K562 (cell line): Measurements from ENCODE around the gene SLC39A5. TPM values are rescaled to one million over a fixed set of nuclear protein-coding genes. Genes with fewer than 3 reads are reported as not detected.
A peak's percentile ranks its signal among the peaks of the same experiment; 100 is the strongest.

Experiments
- BACH1 ChIP-seq: fragments of 200-800 bp; sonication (Bioruptor generic); IDR thresholded peaks from 2 replicates; pipeline ENCODE4 v1.6.1; 2016; ENCODE audit warnings: missing genetic modification characterization, missing compliant biosample characterization
- HDAC6 ChIP-seq: IDR thresholded peaks from 2 replicates; pipeline ENCODE4 v1.6.1; 2012; ENCODE audit warnings: low read depth, mild to moderate bottlenecking, control low read depth, inconsistent platforms, low read length, moderate library complexity
- HNRNPUL1 ChIP-seq: fragments of 200-400 bp; formaldehyde crosslinking; IDR thresholded peaks from 2 replicates; pipeline ENCODE4 v1.6.1; 2017; ENCODE audit warnings: low read length
- KDM1A ChIP-seq, 2 experiments: fragments of 450-650 bp; IDR thresholded peaks; 2 replicates each; pipeline ENCODE4 v1.6.1; 2016; ENCODE audit warnings: mild to moderate bottlenecking in 2 of 2
- MEIS2 ChIP-seq: fragments of 450-650 bp; IDR thresholded peaks from 2 replicates; pipeline ENCODE4 v1.6.1; 2014; ENCODE audit warnings: mild to moderate bottlenecking; ENCODE audit not compliant: partially characterized antibody
- NCOA2 ChIP-seq, 2 experiments: fragments of 450-650 bp; IDR thresholded peaks; 2 replicates each; pipeline ENCODE4 v1.6.1; 2018; ENCODE audit warnings: mild to moderate bottlenecking in 2 of 2, moderate library complexity in 1 of 2; ENCODE audit not compliant: partially characterized antibody in 2 of 2
- PML ChIP-seq: IDR thresholded peaks from 2 replicates; pipeline ENCODE4 v1.6.1; 2012; ENCODE audit warnings: low read length, inconsistent platforms
- SLC30A9 ChIP-seq: fragments of 250-450 bp; sonication (Bioruptor Pico); IDR thresholded peaks from 2 replicates; pipeline ENCODE4 v1.8.0; 2022; ENCODE audit warnings: mild to moderate bottlenecking, moderate library complexity
- SNIP1 ChIP-seq: fragments of 450-650 bp; IDR thresholded peaks from 2 replicates; pipeline ENCODE4 v1.7.1; 2017; ENCODE audit warnings: low read depth, mild to moderate bottlenecking
- STAT5B ChIP-seq: fragments of 250-450 bp; sonication (Bioruptor Pico); IDR thresholded peaks from 2 replicates; pipeline ENCODE4 v1.8.0; 2021; ENCODE audit warnings: mild to moderate bottlenecking, inconsistent platforms
- TARDBP ChIP-seq: fragments of 450-650 bp; IDR thresholded peaks from 2 replicates; pipeline ENCODE4 v1.6.1; 2016
- TBP ChIP-seq: optimal IDR thresholded peaks from 2 replicates; pipeline ENCODE3; 2011; ENCODE audit warnings: low read depth, low read length, improper control_type of control experiment
- ZBTB17 ChIP-seq: fragments of 450-650 bp; formaldehyde crosslinking; IDR thresholded peaks from 2 replicates; pipeline ENCODE4 v1.4.0; 2020; ENCODE audit warnings: mild to moderate bottlenecking
- ZC3H8 ChIP-seq: fragments of 450-650 bp; IDR thresholded peaks from 2 replicates; pipeline ENCODE4 v1.6.1; 2017
- ZEB2 ChIP-seq: fragments of 450-650 bp; IDR thresholded peaks from 2 replicates; pipeline ENCODE4 v1.6.1; 2016
- ZNF121 ChIP-seq: sonication (generic); formaldehyde crosslinking; conservative IDR thresholded peaks from 2 replicates; pipeline ENCODE4 v1.8.0; 2022; ENCODE audit warnings: missing genetic modification reagents
- ZNF324 ChIP-seq: fragments of 250-450 bp; sonication (Bioruptor Pico); IDR thresholded peaks from 2 replicates; pipeline ENCODE4 v1.4.0; 2020; ENCODE audit warnings: mild to moderate bottlenecking
- ZNF589 ChIP-seq: fragments of 200-800 bp; sonication (Bioruptor generic); IDR thresholded peaks from 2 replicates; pipeline ENCODE4 v1.6.1; 2016; ENCODE audit warnings: low read depth, missing genetic modification characterization, missing compliant biosample characterization
- ZNF778 ChIP-seq: fragments of 450-650 bp; formaldehyde crosslinking; IDR thresholded peaks from 2 replicates; pipeline ENCODE4 v1.4.0; 2020; ENCODE audit warnings: mild to moderate bottlenecking, moderate library complexity
- ZSCAN29 ChIP-seq: fragments of 450-650 bp; IDR thresholded peaks from 2 replicates; pipeline ENCODE4 v1.6.1; 2017
- polyA plus RNA-seq, 8 experiments: library from polyadenylated mRNA; depleted of rRNA in 4 of 8; stranded (reverse) in 5 of 8; unstranded in 3 of 8; fragments of >200 nt; fragmentation: Nextera tagmentation in 2 of 8; fragmentation: Illumina TruSeq in 1 of 8; extraction: Ambion mirVana in 2 of 8; extraction: Trizol in 1 of 8; gene quantifications; 2 replicates each; pipeline versions ENCODE4 v1.2.1 to v1.2.3, GENCODE V29; 2011 to 2014; ENCODE audit warnings: inconsistent platforms in 1 of 8, missing spikeins in 1 of 8
- total RNA-seq, 7 experiments: library from RNA; depleted of rRNA in 6 of 7; stranded (reverse); fragments of >200 nt in 6 of 7; fragmentation: Illumina TruSeq in 2 of 7; extraction: Trizol in 2 of 7; gene quantifications; 2 replicates each; pipeline versions ENCODE4 v1.2.1 to v1.2.3, GENCODE V29; 2011 to 2021; ENCODE audit warnings: low replicate concordance in 1 of 7
- TF ChIP-seq, protein P1 (sequence below): sonication (generic); formaldehyde crosslinking; IDR thresholded peaks from 2 replicates; pipeline ENCODE4 v1.8.0; 2022; ENCODE audit warnings: mild to moderate bottlenecking, missing genetic modification reagents
- TF ChIP-seq, protein P2 (sequence below): sonication (generic); formaldehyde crosslinking; IDR thresholded peaks from 2 replicates; pipeline ENCODE4 v1.8.1; 2023; ENCODE audit warnings: mild to moderate bottlenecking, missing genetic modification reagents
- TF ChIP-seq, protein P3 (sequence below), 2 experiments: IDR thresholded peaks; 2 replicates each; pipeline ENCODE4 v1.6.1; 2011; ENCODE audit warnings: borderline replicate concordance in 1 of 2, control low read depth in 1 of 2, low read depth in 1 of 2, low read length in 1 of 2, mild to moderate bottlenecking in 1 of 2, mixed read lengths in 1 of 2, moderate library complexity in 1 of 2; ENCODE audit not compliant: insufficient read depth in 1 of 2, insufficient read length in 1 of 2, poor library complexity in 1 of 2, severe bottlenecking in 1 of 2; ENCODE audit errors: extremely low read depth in 1 of 2

Gene SLC39A5
- total and polyA plus RNA-seq, 9 of the 15 experiments (the other 6 are each of a cell fraction or from before 2014, with no cell fraction given), result 0.08 to 0.10 TPM; not detected in 7

DNA sequence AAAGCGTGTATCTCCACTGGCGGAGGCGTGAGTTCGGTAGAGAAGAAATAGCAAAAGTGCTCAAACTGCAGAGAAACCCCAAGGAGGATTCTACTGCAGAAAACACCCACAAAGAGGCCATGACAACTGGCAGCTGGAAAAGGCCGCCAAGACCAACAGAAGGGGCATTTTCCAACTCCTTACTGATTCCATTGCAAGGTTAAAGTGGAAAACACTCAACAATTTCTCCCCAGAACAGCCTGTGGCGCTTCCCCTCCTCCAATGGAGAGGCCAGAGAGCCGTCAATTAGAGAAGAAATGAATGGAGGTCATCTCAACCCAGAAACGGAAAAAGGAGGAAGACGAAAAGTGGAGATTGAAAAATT is 29.0 kb downstream of the SLC39A5 start (continued):
- TF ChIP-seq, protein P1, sequence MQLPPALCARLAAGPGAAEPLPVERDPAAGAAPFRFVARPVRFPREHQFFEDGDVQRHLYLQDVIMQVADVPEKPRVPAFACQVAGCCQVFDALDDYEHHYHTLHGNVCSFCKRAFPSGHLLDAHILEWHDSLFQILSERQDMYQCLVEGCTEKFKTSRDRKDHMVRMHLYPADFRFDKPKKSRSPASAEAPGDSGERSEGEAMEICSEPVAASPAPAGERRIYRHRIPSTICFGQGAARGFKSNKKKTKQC (CRISPR knock-in tag), result no peak
- TF ChIP-seq TARDBP, result no peak
- TF ChIP-seq ZSCAN29, result no peak
- no peak for TF ChIP-seq PML
- no peak for TF ChIP-seq ZNF324
- TF ChIP-seq NCOA2 (IDR thresholded peaks at IDR 0.05; ENCODE audit: partially characterized antibody in 2 of 2), result no peak
- TF ChIP-seq ZBTB17 (CRISPR knock-in tag), result no peak
- no peak for TF ChIP-seq HNRNPUL1
- no peak for TF ChIP-seq SNIP1
- no peak for TF ChIP-seq KDM1A (IDR thresholded peaks at IDR 0.05)
- TF ChIP-seq, protein P2, sequence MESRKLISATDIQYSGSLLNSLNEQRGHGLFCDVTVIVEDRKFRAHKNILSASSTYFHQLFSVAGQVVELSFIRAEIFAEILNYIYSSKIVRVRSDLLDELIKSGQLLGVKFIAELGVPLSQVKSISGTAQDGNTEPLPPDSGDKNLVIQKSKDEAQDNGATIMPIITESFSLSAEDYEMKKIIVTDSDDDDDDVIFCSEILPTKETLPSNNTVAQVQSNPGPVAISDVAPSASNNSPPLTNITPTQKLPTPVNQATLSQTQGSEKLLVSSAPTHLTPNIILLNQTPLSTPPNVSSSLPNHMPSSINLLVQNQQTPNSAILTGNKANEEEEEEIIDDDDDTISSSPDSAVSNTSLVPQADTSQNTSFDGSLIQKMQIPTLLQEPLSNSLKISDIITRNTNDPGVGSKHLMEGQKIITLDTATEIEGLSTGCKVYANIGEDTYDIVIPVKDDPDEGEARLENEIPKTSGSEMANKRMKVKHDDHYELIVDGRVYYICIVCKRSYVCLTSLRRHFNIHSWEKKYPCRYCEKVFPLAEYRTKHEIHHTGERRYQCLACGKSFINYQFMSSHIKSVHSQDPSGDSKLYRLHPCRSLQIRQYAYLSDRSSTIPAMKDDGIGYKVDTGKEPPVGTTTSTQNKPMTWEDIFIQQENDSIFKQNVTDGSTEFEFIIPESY (CRISPR knock-in tag), result 0 out of 2 replicates have a peak, but pooled peaks have one; percentile 7
- TF ChIP-seq MEIS2, result no peak
- TF ChIP-seq SLC30A9 (CRISPR knock-in tag), result no peak
- TF ChIP-seq ZC3H8, result no peak
- TF ChIP-seq ZEB2, result no peak
- TF ChIP-seq ZNF121 (CRISPR knock-in tag), result no peak
- no peak for TF ChIP-seq ZNF778
- no peak for TF ChIP-seq HDAC6
- TF ChIP-seq, protein P3, sequence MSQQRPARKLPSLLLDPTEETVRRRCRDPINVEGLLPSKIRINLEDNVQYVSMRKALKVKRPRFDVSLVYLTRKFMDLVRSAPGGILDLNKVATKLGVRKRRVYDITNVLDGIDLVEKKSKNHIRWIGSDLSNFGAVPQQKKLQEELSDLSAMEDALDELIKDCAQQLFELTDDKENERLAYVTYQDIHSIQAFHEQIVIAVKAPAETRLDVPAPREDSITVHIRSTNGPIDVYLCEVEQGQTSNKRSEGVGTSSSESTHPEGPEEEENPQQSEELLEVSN (IDR thresholded peaks at IDR 0.05; ENCODE audit: borderline replicate concordance in 1 of 2, extremely low read depth in 1 of 2, insufficient read depth in 1 of 2, insufficient read length in 1 of 2, low read depth in 1 of 2, low read length in 1 of 2, poor library complexity in 1 of 2, severe bottlenecking in 1 of 2), result no peak
- no peak for TF ChIP-seq ZNF589
- no peak for TF ChIP-seq BACH1
- no peak for TF ChIP-seq STAT5B
- no peak for TF ChIP-seq TBP
